ENCODE measurements around the gene TBCB. TPM values are rescaled to one million over a fixed set of nuclear protein-coding genes. Genes with fewer than 3 reads are reported as not detected.

TBCB gene
- total RNA-seq, 1 experiment from 2014 or later, result 141 TPM

GRCh38 chr19:36106441-36106840 is 8.8 kb upstream of the TBCB start:
- H3K4me2 ChIP-seq (ENCODE audit: low read length), result no peak overlapping the region
- ATAC-seq (no peak), DNase-seq (ENCODE audit: low read depth, low spot score) (no peak)
- POLR2A ChIA-PET, result no interaction called here
- H4K20me1 ChIP-seq (ENCODE audit: insufficient read depth), result no peaks in the 10 kb centered on the region
- intact Hi-C loops (cut with micrococcal nuclease), result no loop called here
- H3K9me2 ChIP-seq (ENCODE audit: insufficient read depth), result no peaks in the 10 kb centered on the region
- no peak overlapping the region for H3K9ac ChIP-seq (ENCODE audit: low read length)
- no peak overlapping the region for H2AFZ ChIP-seq (ENCODE audit: low read depth, low read length, poor library complexity, severe bottlenecking)
- RAD21 ChIA-PET (ENCODE audit: low non-redundant PET in 1 of 2, low total read pairs in 2 of 2, uncharacterized antibody in 2 of 2, unreplicated experiment in 2 of 2), result no interaction called here
- no peak overlapping the region for H3K27ac ChIP-seq (ENCODE audit: low read depth, low read length)
- CTCF ChIA-PET, result no interaction called here
- H3K27me3 ChIP-seq (ENCODE audit: insufficient read depth, low read length), result no peaks in the 10 kb centered on the region
- H3K4me3 ChIP-seq (replicated peaks in 1 of 2; ENCODE audit: low read depth in 1 of 2, low read length in 2 of 2), result no peak overlapping the region
- no peaks in the 10 kb centered on the region for H3K79me2 ChIP-seq (ENCODE audit: insufficient read depth, low read length)
- TF ChIP-seq TCF7L2 (IDR thresholded peaks at IDR 0.05; ENCODE audit: borderline replicate concordance, extremely low read depth, insufficient read depth, insufficient read length) (no peak), EGR1 (IDR thresholded peaks at IDR 0.05; ENCODE audit: low read depth) (no peak), YY1 (IDR thresholded peaks at IDR 0.05; ENCODE audit: extremely low read depth, insufficient replicate concordance, low read depth, low read length) (no peak), EZH2phosphoT487 (IDR thresholded peaks at IDR 0.05; ENCODE audit: borderline replicate concordance) (no peak), SRF (IDR thresholded peaks at IDR 0.05; ENCODE audit: low read depth) (no peak), REST (IDR thresholded peaks at IDR 0.05; ENCODE audit: low read depth) (no peak), POLR2A (IDR thresholded peaks at IDR 0.05; ENCODE audit: borderline replicate concordance, extremely low read depth, insufficient read depth, insufficient read length) (no peak), ATF3 (IDR thresholded peaks at IDR 0.05) (no peak), ZNF274 (IDR thresholded peaks at IDR 0.05; ENCODE audit: low read depth, low read length) (no peak), SIN3A (IDR thresholded peaks at IDR 0.05; ENCODE audit: low read depth) (no peak), JUND (IDR thresholded peaks at IDR 0.05) (no peak), FOSL1 (IDR thresholded peaks at IDR 0.05; ENCODE audit: low read depth) (no peak), RAD21 (IDR thresholded peaks at IDR 0.05; ENCODE audit: low read depth) (no peak), ELF1 (IDR thresholded peaks at IDR 0.05; ENCODE audit: borderline replicate concordance, low read depth) (no peak), CTCF (IDR thresholded peaks at IDR 0.05 in 2 of 3, conservative IDR thresholded peaks at IDR 0.05 in 1 of 3; ENCODE audit: borderline replicate concordance in 1 of 3, insufficient read depth in 1 of 3, low read depth in 2 of 3, low read length in 2 of 3) (no peak), POLR2AphosphoS5 (IDR thresholded peaks at IDR 0.05; ENCODE audit: low read depth, low read length) (no peak), ZBTB33 (IDR thresholded peaks at IDR 0.05; ENCODE audit: extremely low read depth, insufficient replicate concordance, low read length) (no peak), ZFX (IDR thresholded peaks at IDR 0.05) (no peak), CBX3 (IDR thresholded peaks at IDR 0.05; ENCODE audit: low read depth) (no peak), EZH2 (IDR thresholded peaks at IDR 0.05) (no peak)
- no TSS peak for BruUV-seq (replicated peaks)
- H3K36me3 ChIP-seq (ENCODE audit: control insufficient read depth in 1 of 2, insufficient read depth in 2 of 2, low read length in 2 of 2), result peaks cover 10 to 28% of the 10 kb centered on the region in 2 experiments; a peak in 3 of 4 replicates
- no peaks in the 10 kb centered on the region for H3K9me3 ChIP-seq (ENCODE audit: control insufficient read depth in 1 of 2, insufficient read depth in 1 of 2, low read depth in 1 of 2, low read length in 2 of 2)
- peaks cover 0 to 17% of the 10 kb centered on the region in 2 experiments; a peak in 2 of 4 replicates for H3K4me1 ChIP-seq (ENCODE audit: control insufficient read depth in 1 of 2, insufficient read depth in 2 of 2, low read length in 2 of 2)
